K562 (cell line): Measurements from ENCODE around the gene MACROD2. TPM values are rescaled to one million over a fixed set of nuclear protein-coding genes. Genes with fewer than 3 reads are reported as not detected.

ENCODE experiments used
- ATAC-seq: fragments of 200-7000 bp; cut with Tn5 transposase; 3 replicates; pipeline ENCODE4 v1.9.1; 2020; ENCODE audit warnings: moderate library complexity
- BruUV-seq: library from RNA; stranded (reverse); fragments of 400-500 nt; replicated peaks from 2 replicates; lab custom pipeline; 2021; lab: Mats Ljungman, UMichigan
- CTCF ChIA-PET: fragments of 300-600 bp; formaldehyde crosslinking; extraction: SDS; loops from one replicate; lab custom pipeline; 2021; ENCODE audit warnings: low intra/inter-chr PET ratio; lab: Yijun Ruan, JAX
- POLR2A ChIA-PET: fragments of 300-600, 350-650 bp; sonication (Branson Sonifier 250); formaldehyde crosslinking; extraction: SDS; loops from one replicate; lab custom pipeline; 2021; ENCODE audit warnings: antibody characterized with exemption, inconsistent platforms; lab: Yijun Ruan, JAX
- DNase-seq, 4 experiments: peaks; one replicate each; pipeline versions ENCODE4 v3.0.0 to v3.0.0-alpha.2; 2011 to 2018; ENCODE audit warnings: low spot score in 3 of 4, mixed read lengths in 3 of 4; ENCODE audit errors: extremely low read depth in 1 of 4
- FAIRE-seq: peaks from 2 replicates; lab custom pipeline; 2011; peaks lifted over from hg19 to GRCh38; lab: Jason Lieb, UNC
- H2AFZ ChIP-seq: 2 replicates; pipeline ENCODE4 v1.6.0; 2011; ENCODE audit warnings: low read depth, low read length, control low read depth, inconsistent platforms
- H3K27ac ChIP-seq: fragments of 200-600 bp; 3 replicates; pipeline ENCODE4 v1.8.0; 2011; ENCODE audit warnings: low read depth, mild to moderate bottlenecking, control low read depth, inconsistent platforms, low read length, moderate library complexity, mixed read lengths; ENCODE audit errors: extremely low read depth
- H3K27me3 ChIP-seq, 2 experiments: fragments of 300-600 bp in 1 of 2; 2 replicates in 1 of 2; 3 replicates in 1 of 2; pipeline versions ENCODE4 v1.6.0 to v1.8.0; 2011; ENCODE audit warnings: inconsistent platforms in 2 of 2, low read length in 2 of 2, mild to moderate bottlenecking in 1 of 2, mixed read lengths in 1 of 2, moderate library complexity in 1 of 2; ENCODE audit not compliant: control insufficient read depth in 2 of 2, insufficient read depth in 2 of 2
- H3K36me3 ChIP-seq: fragments of 300-600 bp; 3 replicates; pipeline ENCODE4 v1.8.0; 2011; ENCODE audit warnings: mild to moderate bottlenecking, low read length, inconsistent platforms; ENCODE audit not compliant: control insufficient read depth, insufficient read depth
- H3K4me1 ChIP-seq, 2 experiments: fragments of 200-600 bp in 1 of 2; replicated peaks in 1 of 2; 2 replicates in 1 of 2; 3 replicates in 1 of 2; pipeline versions ENCODE4 v1.5.1 to v1.8.0; 2011; ENCODE audit warnings: inconsistent platforms in 2 of 2, low read length in 2 of 2, mild to moderate bottlenecking in 1 of 2, mixed read lengths in 1 of 2, moderate library complexity in 1 of 2; ENCODE audit not compliant: control insufficient read depth in 2 of 2, insufficient read depth in 2 of 2
- H3K4me2 ChIP-seq: 2 replicates; pipeline ENCODE4 v1.6.1; 2011; ENCODE audit warnings: low read length, control low read depth, inconsistent platforms, mixed read lengths; ENCODE audit not compliant: insufficient read depth
- H3K4me3 ChIP-seq: fragments of 200-600 bp; sonication (generic), shearing (Covaris generic); 2 replicates; pipeline ENCODE4 v1.5.1; 2016; ENCODE audit warnings: control low read depth, inconsistent platforms
- H3K79me2 ChIP-seq: fragments of 200-600 bp; 3 replicates; pipeline ENCODE4 v1.8.0; 2011; ENCODE audit warnings: low read length, inconsistent platforms; ENCODE audit not compliant: control insufficient read depth, insufficient read depth
- H3K9ac ChIP-seq, 2 experiments: 2 replicates each; pipeline versions ENCODE4 v1.6.0 to v1.6.1; 2011; ENCODE audit warnings: low read depth in 2 of 2, low read length in 2 of 2, control low read depth in 1 of 2, inconsistent platforms in 1 of 2, mild to moderate bottlenecking in 1 of 2, mixed read lengths in 1 of 2; ENCODE audit not compliant: insufficient read depth in 1 of 2
- H3K9me1 ChIP-seq: one replicate; pipeline ENCODE4 v1.6.0; 2011; ENCODE audit warnings: inconsistent platforms, mild to moderate bottlenecking, low read length, moderate library complexity; ENCODE audit not compliant: control insufficient read depth, insufficient read depth
- H3K9me3 ChIP-seq: replicated peaks from 2 replicates; pipeline ENCODE4 v1.5.1; 2011; ENCODE audit warnings: low read depth, low read length, inconsistent platforms; ENCODE audit not compliant: control insufficient read depth, insufficient read depth
- H4K20me1 ChIP-seq: replicated peaks from 2 replicates; pipeline ENCODE4 v1.6.1; 2011; ENCODE audit warnings: low read length, inconsistent platforms, mixed read lengths; ENCODE audit not compliant: control insufficient read depth, insufficient read depth
- DEAF1 ChIP-seq: fragments of 450-650 bp; formaldehyde crosslinking; IDR thresholded peaks from 2 replicates; pipeline ENCODE4 v1.4.0; 2020; ENCODE audit warnings: mild to moderate bottlenecking, moderate library complexity
- DLX4 ChIP-seq: fragments of 250-450 bp; sonication (Bioruptor Pico); IDR thresholded peaks from 2 replicates; pipeline ENCODE4 v1.6.1; 2021; ENCODE audit warnings: mild to moderate bottlenecking
- SAFB ChIP-seq: fragments of 200-400 bp; formaldehyde crosslinking; IDR thresholded peaks from 2 replicates; pipeline ENCODE4 v1.6.1; 2017; ENCODE audit warnings: low read depth, low read length, borderline replicate concordance
- SRSF7 ChIP-seq: fragments of 200-400 bp; formaldehyde crosslinking; optimal IDR thresholded peaks from 2 replicates; pipeline ENCODE3; 2017; ENCODE audit warnings: mild to moderate bottlenecking, low read depth, low read length
- ZFPM2 ChIP-seq: fragments of 250-450 bp; sonication (Bioruptor Pico); IDR thresholded peaks from 2 replicates; pipeline ENCODE4 v1.5.1; 2022; ENCODE audit warnings: mild to moderate bottlenecking
- WGBS: fragments of 100-300 bp; shearing (Covaris generic); methylation state at CpG from one replicate; pipeline ENCODE4 v1.1.6; 2016; ENCODE audit warnings: low coverage, mixed read lengths; ENCODE audit not compliant: insufficient coverage; ENCODE audit errors: missing lambda C conversion rate; 5-methylcytosine and 5-hydroxymethylcytosine counted together
- in situ Hi-C: fragments of 300-500 bp; cut with MboI; formaldehyde crosslinking; loops from 4 replicates; pipeline ENCODE4 v1.15.0; 2018; ENCODE audit warnings: inconsistent platforms, mixed read lengths
- intact Hi-C: fragments of 100-400 bp; cut with micrococcal nuclease; formaldehyde crosslinking; loops from 2 replicates; pipeline ENCODE4 v1.14.2; 2022
- polyA plus RNA-seq, 8 experiments: library from polyadenylated mRNA; depleted of rRNA in 4 of 8; stranded (reverse) in 5 of 8; unstranded in 3 of 8; fragments of >200 nt; fragmentation: Nextera tagmentation in 2 of 8; fragmentation: Illumina TruSeq in 1 of 8; extraction: Ambion mirVana in 2 of 8; extraction: Trizol in 1 of 8; gene quantifications; 2 replicates each; pipeline versions ENCODE4 v1.2.1 to v1.2.3, GENCODE V29; 2011 to 2014; ENCODE audit warnings: inconsistent platforms in 1 of 8, missing spikeins in 1 of 8
- total RNA-seq, 7 experiments: library from RNA; depleted of rRNA in 6 of 7; stranded (reverse); fragments of >200 nt in 6 of 7; fragmentation: Illumina TruSeq in 2 of 7; extraction: Trizol in 2 of 7; gene quantifications; 2 replicates each; pipeline versions ENCODE4 v1.2.1 to v1.2.3, GENCODE V29; 2011 to 2021; ENCODE audit warnings: low replicate concordance in 1 of 7

The MACROD2 gene
- total and polyA plus RNA-seq, 9 of the 15 experiments (the other 6 are each of a cell fraction or from before 2014, with no cell fraction given): not detected

- Histone ChIP-seq H3K9me1 (no peaks in the 10 kb centered on the region), H4K20me1 (no peaks in the 10 kb centered on the region), H3K4me1 (no peaks in the 10 kb centered on the region), H3K79me2 (no peaks in the 10 kb centered on the region), H3K27ac (no peak overlapping the region), H3K36me3 (no peaks in the 10 kb centered on the region), H3K4me3 (no peak overlapping the region), H3K9ac (no peak overlapping the region), H3K9me3 (no peaks in the 10 kb centered on the region), H2AFZ (no peak overlapping the region), H3K27me3 (no peaks in the 10 kb centered on the region), H3K4me2 (no peak overlapping the region)
- BruUV-seq: no TSS peak
- CTCF ChIA-PET: no interaction called here
- POLR2A ChIA-PET: no interaction called here
- in situ Hi-C loops: no loop called here
- no peak for DNase-seq
- ATAC-seq: no peak
- no peak for FAIRE-seq
- WGBS: 3% methylated on average over 3 of the region's 4 CpGs
- TF ChIP-seq SRSF7: no peak
- TF ChIP-seq, all 486 proteins: peak for 0
- intact Hi-C loops: no loop called here
Measured at GRCh38 chr20:14984768-14985622, 989.7 kb downstream of the MACROD2 start.

GRCh38 chr20:14986026-14986655, 990.8 kb downstream of the MACROD2 start:
- ATAC-seq (no peak), DNase-seq (no peak), FAIRE-seq (no peak)
- Histone ChIP-seq H3K9me1 (no peaks in the 10 kb centered on the region), H3K27ac (no peak overlapping the region), H3K9ac (no peak overlapping the region), H3K9me3 (no peaks in the 10 kb centered on the region), H2AFZ (no peak overlapping the region), H3K4me1 (no peaks in the 10 kb centered on the region), H3K27me3 (no peaks in the 10 kb centered on the region), H3K36me3 (no peaks in the 10 kb centered on the region), H3K4me2 (no peak overlapping the region), H4K20me1 (no peaks in the 10 kb centered on the region), H3K79me2 (no peaks in the 10 kb centered on the region), H3K4me3 (no peak overlapping the region)
- intact Hi-C loops: no loop called here
- POLR2A ChIA-PET: no interaction called here
- CTCF ChIA-PET: no interaction called here
- WGBS: 0% methylated on average over 4 of the region's 4 CpGs
- in situ Hi-C loops: no loop called here
- BruUV-seq: no TSS peak
- TF ChIP-seq ZFPM2 (CRISPR knock-in tag) (no peak), DEAF1 (CRISPR knock-in tag) (no peak), DLX4 (CRISPR knock-in tag) (no peak), SAFB (no peak)
